Jurkat, Clone E6-1 (cell line): ENCODE measurements around the gene COL4A4.

Experiments used
- DNase-seq: peaks from one replicate; pipeline ENCODE4 v3.0.0-alpha.2; 2011; ENCODE audit warnings: low read depth, low spot score
- H3K4me3 ChIP-seq: 2 replicates; pipeline ENCODE4 v1.5.1; 2011; ENCODE audit warnings: mild to moderate bottlenecking, low read length, control low read depth, moderate library complexity

COL4A4 gene

DNA sequence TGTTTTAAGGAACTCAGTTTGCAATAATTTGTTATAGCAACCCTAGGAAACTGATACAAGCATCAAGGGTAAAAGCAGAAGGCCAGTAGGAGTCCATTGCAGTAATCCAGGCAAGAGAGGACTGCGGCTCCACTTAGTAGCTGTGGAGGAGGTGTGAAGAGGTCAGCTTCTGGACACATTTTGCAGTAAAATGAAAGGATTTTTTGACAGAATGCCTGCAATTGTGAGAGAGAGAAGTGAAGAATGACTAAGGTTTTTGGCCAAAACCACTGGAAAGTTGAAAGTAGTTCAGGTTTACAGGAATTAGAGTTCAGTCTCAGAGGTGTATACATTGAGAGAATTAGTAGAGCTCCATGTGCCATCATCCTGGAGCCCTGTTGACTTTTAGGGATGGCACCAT lies 198.6 kb downstream of the COL4A4 start:
- no peak overlapping the region for H3K4me3 ChIP-seq
- no peak for DNase-seq

DNA sequence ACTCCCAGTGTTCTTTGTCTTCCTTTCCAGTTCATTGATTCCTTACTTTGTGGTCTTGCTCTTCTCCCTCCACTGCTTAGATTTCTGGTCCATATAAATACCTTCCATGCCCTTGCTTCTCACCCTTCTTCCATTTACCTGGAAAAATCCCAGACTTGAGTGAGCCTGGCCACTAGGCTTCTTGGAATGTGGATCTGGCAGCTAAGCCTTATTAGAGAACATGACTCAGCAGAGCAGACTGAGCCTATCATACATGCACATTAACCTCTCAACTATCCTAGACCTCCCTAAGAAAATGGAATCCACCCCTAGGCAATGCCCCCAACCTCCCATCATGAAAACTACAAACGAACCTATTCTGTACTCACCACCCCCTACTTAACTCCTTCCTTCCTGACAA lies 200.5 kb downstream of the COL4A4 start:
- no peak overlapping the region for H3K4me3 ChIP-seq
- no peak for DNase-seq

DNA sequence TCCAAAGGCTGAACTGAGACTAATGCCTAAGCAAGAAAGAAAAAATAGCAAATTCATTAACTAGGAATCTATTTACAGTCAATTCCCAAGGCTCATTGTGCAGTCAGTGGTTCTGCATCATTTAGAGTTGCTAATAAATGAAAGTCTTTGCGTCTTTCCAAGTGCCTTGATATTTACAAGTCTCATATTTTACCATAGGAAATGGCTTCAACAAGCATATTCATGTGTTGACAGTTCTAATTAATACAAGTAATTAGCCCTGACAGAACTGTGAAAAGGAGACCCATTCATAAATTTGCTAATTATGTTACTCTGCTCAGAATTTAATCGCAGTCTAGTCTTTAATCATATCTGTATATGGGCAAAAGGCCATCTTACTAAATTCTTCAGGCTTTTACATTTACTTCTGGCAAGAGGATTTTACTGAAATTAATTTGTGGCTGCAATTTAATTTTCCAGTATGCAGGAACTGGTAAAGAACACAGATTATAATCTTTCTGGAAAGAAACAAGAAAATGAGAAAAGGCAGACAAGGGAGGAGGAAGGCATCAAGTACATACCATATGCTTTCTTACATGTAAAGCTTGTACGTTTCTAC lies 201.7 kb downstream of the COL4A4 start:
- H3K4me3 ChIP-seq, result no peak overlapping the region
- no peak for DNase-seq

DNA sequence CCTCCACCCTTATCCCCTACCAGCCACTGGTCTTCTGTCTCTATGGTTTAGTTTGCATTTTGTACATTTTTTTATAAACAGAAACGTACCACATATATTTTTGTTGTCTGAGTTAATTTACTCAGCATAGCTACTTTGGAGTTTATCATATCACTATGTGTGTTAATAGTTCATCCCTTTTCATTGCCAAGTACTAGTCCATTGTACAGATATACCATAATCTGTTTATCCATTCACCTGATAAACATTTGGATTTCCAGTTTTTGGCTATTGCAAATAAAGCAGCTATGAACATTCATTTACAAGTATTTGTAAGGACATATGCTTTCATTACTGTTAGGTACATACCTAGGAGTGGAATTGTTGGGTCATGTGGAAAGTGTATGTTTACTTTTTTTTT lies 204.6 kb downstream of the COL4A4 start:
- H3K4me3 ChIP-seq, result no peak overlapping the region
- no peak for DNase-seq

DNA sequence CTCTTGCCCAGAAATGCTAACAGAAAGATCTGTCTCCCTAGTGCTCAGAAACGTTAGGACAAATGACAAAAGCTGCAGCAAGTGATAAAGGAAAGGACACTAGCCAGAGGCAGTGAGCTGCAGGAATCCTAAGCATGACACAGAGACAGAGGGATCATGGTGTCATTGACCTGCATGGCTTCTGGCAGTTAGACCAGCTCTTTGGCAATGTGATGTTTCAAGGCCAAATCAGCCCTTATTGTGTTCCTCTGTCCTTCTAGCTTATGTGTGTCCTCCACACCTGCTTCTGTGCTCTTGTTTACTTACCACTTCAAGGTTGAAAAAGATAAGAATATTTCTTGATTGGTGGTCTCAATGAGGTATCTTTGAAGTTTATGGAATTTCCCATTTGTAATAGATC lies 207.3 kb downstream of the COL4A4 start:
- DNase-seq, result no peak
- H3K4me3 ChIP-seq, result no peak overlapping the region

DNA sequence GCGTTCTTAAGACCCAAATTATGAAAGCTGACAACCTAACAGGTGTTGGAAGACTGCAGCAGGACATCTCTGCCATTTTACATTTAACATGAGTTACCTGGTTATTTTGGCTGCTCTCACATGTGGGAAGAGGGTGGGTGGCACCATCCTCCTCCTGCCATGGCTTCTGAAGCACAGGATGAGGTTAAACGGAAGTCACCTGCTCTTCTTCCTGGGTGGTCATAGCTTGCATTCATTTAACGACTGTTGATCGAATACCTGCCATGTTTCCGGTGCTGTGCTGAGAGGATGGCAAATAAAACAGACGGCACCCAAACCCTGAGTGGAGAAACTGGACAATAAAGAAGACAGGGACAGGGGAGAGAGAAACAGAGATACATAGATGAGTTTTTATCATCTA lies 210.2 kb downstream of the COL4A4 start:
- DNase-seq, result peak; percentile 52
- no peak overlapping the region for H3K4me3 ChIP-seq

DNA sequence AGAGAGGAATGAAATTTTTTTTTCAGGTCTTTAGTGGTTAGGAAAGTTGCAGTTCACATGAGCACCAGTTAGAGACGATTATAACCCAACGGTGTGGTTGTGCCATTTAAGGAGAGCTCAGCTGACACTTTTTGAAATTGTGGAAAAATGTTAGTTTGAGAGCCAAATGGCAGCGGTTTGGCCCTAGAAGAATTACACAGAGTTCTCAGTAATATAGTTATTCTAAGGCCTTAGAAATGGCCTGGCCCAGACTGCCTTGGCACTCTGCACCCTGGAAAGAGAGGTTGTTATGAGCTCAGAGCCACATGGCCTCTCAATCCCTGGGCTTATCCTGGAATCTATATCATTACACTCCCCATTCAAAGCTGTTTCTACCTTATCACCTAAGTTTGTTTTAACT lies 210.8 kb downstream of the COL4A4 start:
- H3K4me3 ChIP-seq, result no peak overlapping the region
- DNase-seq, result no peak
